H1 (cell line): ENCODE data around the gene MTFR1L. TPM values are rescaled to one million over a fixed set of nuclear protein-coding genes. Genes with fewer than 3 reads are reported as not detected.

Source experiments
- ASH2L ChIP-seq: fragments of 200-600, 300-600 bp; sonication (generic); IDR thresholded peaks from one replicate; pipeline ENCODE4 v1.7.1; 2017; ENCODE audit warnings: low read length
- CHD2 ChIP-seq: IDR thresholded peaks from 2 replicates; pipeline ENCODE4 v1.6.1; 2012; ENCODE audit warnings: low read length, improper control_type of control experiment
- CTBP2 ChIP-seq: IDR thresholded peaks from 2 replicates; pipeline ENCODE4 v1.7.0; 2011; ENCODE audit warnings: borderline replicate concordance, mild to moderate bottlenecking, moderate library complexity, mixed read lengths, low read length; ENCODE audit not compliant: insufficient read depth, insufficient read length
- E2F6 ChIP-seq: IDR thresholded peaks from 2 replicates; pipeline ENCODE4 v1.6.1; 2012; ENCODE audit warnings: inconsistent platforms
- EGR1 ChIP-seq: IDR thresholded peaks from 2 replicates; pipeline ENCODE4 v1.6.1; 2011; ENCODE audit warnings: low read depth, low read length, borderline replicate concordance
- EP300 ChIP-seq, 2 experiments: IDR thresholded peaks; 1 replicate in 1 of 2; 2 replicates in 1 of 2; pipeline ENCODE4 v1.6.1; 2011 to 2012; ENCODE audit warnings: low read depth in 2 of 2, low read length in 2 of 2, mild to moderate bottlenecking in 2 of 2, borderline replicate concordance in 1 of 2, inconsistent platforms in 1 of 2, moderate library complexity in 1 of 2
- GTF2F1 ChIP-seq: IDR thresholded peaks from 2 replicates; pipeline ENCODE4 v1.6.1; 2012; ENCODE audit warnings: low read depth, low read length, improper control_type of control experiment, borderline replicate concordance
- KDM1A ChIP-seq: fragments of 200-600, 300-600 bp; sonication (generic); IDR thresholded peaks from 2 replicates; pipeline ENCODE4 v1.7.1; 2016; ENCODE audit warnings: mild to moderate bottlenecking, low read length, borderline replicate concordance
- KDM5A ChIP-seq: fragments of 200-600 bp; IDR thresholded peaks from 2 replicates; pipeline ENCODE4 v1.7.1; 2012; ENCODE audit warnings: mild to moderate bottlenecking, low read length, inconsistent platforms, mixed read lengths
- PHF8 ChIP-seq: fragments of 200-600 bp; sonication (generic); conservative IDR thresholded peaks from 2 replicates; pipeline ENCODE4 v1.7.1; 2012; ENCODE audit warnings: low read depth, mild to moderate bottlenecking, inconsistent platforms, low read length, moderate library complexity
- SIRT6 ChIP-seq: IDR thresholded peaks from one replicate; pipeline ENCODE4 v1.7.1; 2012; ENCODE audit warnings: low read length, inconsistent platforms
- TAF7 ChIP-seq: optimal IDR thresholded peaks from 2 replicates; pipeline ENCODE3; 2011; ENCODE audit warnings: low read depth, mild to moderate bottlenecking, inconsistent platforms, low read length, moderate library complexity, borderline replicate concordance
- TCF12 ChIP-seq: IDR thresholded peaks from 2 replicates; pipeline ENCODE4 v1.6.1; 2011; ENCODE audit warnings: low read depth, mild to moderate bottlenecking, low read length
- polyA plus RNA-seq, 7 experiments: library from polyadenylated mRNA; depleted of rRNA in 3 of 7; stranded (reverse) in 5 of 7; unstranded in 2 of 7; fragments of >200 nt in 5 of 7; fragments of 200-250 nt in 2 of 7; gene quantifications; 1 replicate in 5 of 7; 2 replicates in 1 of 7; 4 replicates in 1 of 7; pipeline versions ENCODE4 v1.2.1 to v1.2.3, GENCODE V29; 2011 to 2013; ENCODE audit warnings: missing spikeins in 2 of 7, mixed read lengths in 2 of 7
- total RNA-seq: library from RNA; stranded (reverse); fragmentation: NEBNext Ultra II Directional; extraction: Animal tissue kit (Norgen Biotek cat#: 25700); gene quantifications from 2 replicates; pipeline ENCODE4 v1.2.1, GENCODE V29; 2021

MTFR1L gene
- total and polyA plus RNA-seq, 2 of the 8 experiments (the other 6 are each of a cell fraction or from before 2014, with no cell fraction given) = 20.8 to 23.1 TPM

GRCh38 chr1:25819491-25820246 is at the start of gene MTFR1L (continued):
- TF ChIP-seq KDM5A (no peak), KDM1A (no peak), TAF7 (no peak), EGR1 (peak; percentile 14; the same call in 1 of the 2 replicates), ASH2L (peak; percentile 49), GTF2F1 (no peak), E2F6 (0 out of 2 replicates have a peak, but pooled peaks have one; percentile 47), EP300 (IDR thresholded peaks at IDR 0.05; ENCODE audit: borderline replicate concordance in 1 of 2, low read depth in 2 of 2, low read length in 2 of 2) (no peak), SIRT6 (no peak), CHD2 (peak; percentile 97), PHF8 (peak; percentile 46), CTBP2 (peak; percentile 25), TCF12 (no peak)
